ENCODE results near the gene YY2. TPM values are rescaled to one million over a fixed set of nuclear protein-coding genes. Genes with fewer than 3 reads are reported as not detected.
"Not testable (repeated sequence)": the region's sequence is repeated elsewhere in the genome, so short reads cannot be mapped to it uniquely, and the experiment has no call there.

The YY2 gene
- total RNA-seq, 4 donors from 2014 or later: 2.7 to 4.8 (median 3.1) TPM

DNA sequence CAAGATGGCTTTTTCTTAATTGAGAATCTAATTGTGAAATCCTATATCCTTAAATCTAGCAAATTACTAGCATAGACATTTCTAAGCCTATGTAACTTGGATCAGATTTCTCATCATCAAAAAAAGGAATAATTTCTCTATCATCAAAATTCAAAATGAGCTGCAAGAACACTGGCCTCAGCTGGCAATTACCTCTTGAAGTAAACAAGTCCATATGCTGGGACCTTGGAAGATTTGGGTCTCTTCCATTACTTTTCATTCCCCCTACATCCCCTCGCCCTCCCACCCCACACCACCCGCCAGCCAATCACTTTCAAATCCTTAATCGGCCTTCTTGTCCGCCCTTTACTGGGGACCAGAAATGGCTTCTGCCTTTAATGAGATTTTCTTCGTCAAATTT is 39.7 kb upstream of the YY2 start:
- TF ChIP-seq, protein P1, sequence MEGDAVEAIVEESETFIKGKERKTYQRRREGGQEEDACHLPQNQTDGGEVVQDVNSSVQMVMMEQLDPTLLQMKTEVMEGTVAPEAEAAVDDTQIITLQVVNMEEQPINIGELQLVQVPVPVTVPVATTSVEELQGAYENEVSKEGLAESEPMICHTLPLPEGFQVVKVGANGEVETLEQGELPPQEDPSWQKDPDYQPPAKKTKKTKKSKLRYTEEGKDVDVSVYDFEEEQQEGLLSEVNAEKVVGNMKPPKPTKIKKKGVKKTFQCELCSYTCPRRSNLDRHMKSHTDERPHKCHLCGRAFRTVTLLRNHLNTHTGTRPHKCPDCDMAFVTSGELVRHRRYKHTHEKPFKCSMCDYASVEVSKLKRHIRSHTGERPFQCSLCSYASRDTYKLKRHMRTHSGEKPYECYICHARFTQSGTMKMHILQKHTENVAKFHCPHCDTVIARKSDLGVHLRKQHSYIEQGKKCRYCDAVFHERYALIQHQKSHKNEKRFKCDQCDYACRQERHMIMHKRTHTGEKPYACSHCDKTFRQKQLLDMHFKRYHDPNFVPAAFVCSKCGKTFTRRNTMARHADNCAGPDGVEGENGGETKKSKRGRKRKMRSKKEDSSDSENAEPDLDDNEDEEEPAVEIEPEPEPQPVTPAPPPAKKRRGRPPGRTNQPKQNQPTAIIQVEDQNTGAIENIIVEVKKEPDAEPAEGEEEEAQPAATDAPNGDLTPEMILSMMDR (IDR thresholded peaks at IDR 0.05): no peak
- no peak for TF ChIP-seq POLR2A (IDR thresholded peaks at IDR 0.05)
- Histone ChIP-seq H3K4me3 (replicated peaks in 1 of 3) (no peak overlapping the region), H3K4me1 (no peaks in the 10 kb centered on the region), H3K9me3 (no peaks in the 10 kb centered on the region), H3K27ac (no peak overlapping the region), H3K27me3 (no peaks in the 10 kb centered on the region), H3K36me3 (no peaks in the 10 kb centered on the region)
- WGBS, 2 donors: 86 to 90% methylated on average over 5 of the region's 5 CpGs
- intact Hi-C loops (cut with DNase I): no loop called here
- no peak for DNase-seq

DNA sequence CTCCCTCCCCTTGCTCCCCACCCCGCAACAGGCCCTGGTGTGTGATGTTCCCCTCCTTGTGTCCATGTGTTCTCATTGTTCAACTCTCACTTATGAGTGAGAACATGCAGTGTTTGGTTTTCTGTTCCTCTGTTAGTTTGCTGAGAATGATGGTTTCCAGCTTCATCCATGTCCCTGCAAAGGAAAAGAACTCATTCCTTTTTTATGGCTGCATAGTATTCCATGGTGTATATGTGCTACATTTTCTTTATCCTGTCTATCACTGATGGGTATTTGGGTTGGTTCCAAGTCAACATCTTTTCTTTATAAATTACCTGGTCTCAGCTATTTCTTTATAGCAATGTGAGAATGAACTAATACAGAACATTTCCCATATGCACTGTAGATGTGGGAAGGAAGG is 35.6 kb upstream of the YY2 start:
- H3K9me3 ChIP-seq; H3K4me3 ChIP-seq (replicated peaks in 1 of 3); intact Hi-C loops (cut with DNase I); H3K27ac ChIP-seq; DNase-seq; H3K36me3 ChIP-seq; H3K4me1 ChIP-seq; H3K27me3 ChIP-seq: not testable (repeated sequence)
- 95 to 100% methylated on average over 1 of the region's 1 CpG for WGBS, 2 donors

GRCh38 chrX:21821875-21822274 is 33.9 kb upstream of the YY2 start:
- TF ChIP-seq, protein P1 (IDR thresholded peaks at IDR 0.05): no peak
- TF ChIP-seq POLR2A (IDR thresholded peaks at IDR 0.05): no peak
- 82 to 91% methylated on average over 3 of the region's 3 CpGs for WGBS, 2 donors
- Histone ChIP-seq H3K36me3 (no peaks in the 10 kb centered on the region), H3K4me1 (no peaks in the 10 kb centered on the region), H3K4me3 (replicated peaks in 1 of 3) (no peak overlapping the region), H3K27ac (no peak overlapping the region), H3K9me3 (no peaks in the 10 kb centered on the region), H3K27me3 (no peaks in the 10 kb centered on the region)
- intact Hi-C loops (cut with DNase I): no loop called here
- DNase-seq: no peak

- Histone ChIP-seq H3K4me1 (no peaks in the 10 kb centered on the region), H3K9me3 (no peaks in the 10 kb centered on the region), H3K36me3 (no peaks in the 10 kb centered on the region), H3K4me3 (replicated peaks in 1 of 3) (no peak overlapping the region), H3K27me3 (no peaks in the 10 kb centered on the region), H3K27ac (no peak overlapping the region)
- intact Hi-C loops (cut with DNase I): no loop called here
- WGBS, 2 donors: 80 to 93% methylated on average over 2 of the region's 2 CpGs
- TF ChIP-seq, protein P1 (IDR thresholded peaks at IDR 0.05): no peak
- TF ChIP-seq POLR2A (IDR thresholded peaks at IDR 0.05): no peak
- no peak for DNase-seq
Measured at GRCh38 chrX:21831496-21831895, 24.3 kb upstream of the YY2 start.

- Histone ChIP-seq H3K27ac (no peak overlapping the region), H3K36me3 (no peaks in the 10 kb centered on the region), H3K4me3 (replicated peaks in 1 of 3) (no peak overlapping the region), H3K4me1 (peaks cover 0 to 3% of the 10 kb centered on the region in 2 donors), H3K27me3 (no peaks in the 10 kb centered on the region), H3K9me3 (no peaks in the 10 kb centered on the region)
- no peak for DNase-seq
- WGBS, 2 donors: 47 to 54% methylated on average over 2 of the region's 2 CpGs
- TF ChIP-seq, protein P1 (IDR thresholded peaks at IDR 0.05): no peak
- no peak for TF ChIP-seq POLR2A (IDR thresholded peaks at IDR 0.05)
- intact Hi-C loops (cut with DNase I): no loop called here
Measured at GRCh38 chrX:21837056-21837455, 18.7 kb upstream of the YY2 start.

DNA sequence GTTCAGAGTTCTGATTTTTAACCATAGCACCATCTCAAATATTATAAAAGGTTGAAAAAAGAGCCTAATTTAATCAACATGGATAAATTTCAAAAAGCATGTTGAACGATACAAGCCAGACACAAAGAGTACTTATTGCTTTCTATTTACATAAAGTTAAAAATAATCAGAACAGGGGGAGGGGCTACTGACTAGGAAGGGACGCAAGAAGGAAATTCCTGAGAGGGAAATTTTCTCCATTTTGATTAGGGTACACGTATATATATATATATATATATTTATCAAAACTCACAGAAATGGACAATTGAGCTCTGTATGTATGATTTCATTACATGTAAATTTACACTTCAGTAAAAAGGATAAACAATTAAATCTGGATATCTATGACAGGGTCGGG is 16.9 kb upstream of the YY2 start:
- H3K4me1 ChIP-seq: peaks cover 0 to 3% of the 10 kb centered on the region in 2 donors
- WGBS, 2 donors: 4 to 15% methylated on average over 4 of the region's 4 CpGs
- H3K36me3 ChIP-seq: no peaks in the 10 kb centered on the region
- DNase-seq: no peak
- H3K9me3 ChIP-seq: no peaks in the 10 kb centered on the region
- H3K4me3 ChIP-seq (replicated peaks in 1 of 3): peak overlapping the region in 2 of 3 donors; percentile 42 to 55
- intact Hi-C loops (cut with DNase I): no loop called here
- peak overlapping the region; percentile 62 to 80 (median 65) for H3K27ac ChIP-seq
- TF ChIP-seq, protein P1 (IDR thresholded peaks at IDR 0.05): no peak
- TF ChIP-seq POLR2A (IDR thresholded peaks at IDR 0.05): no peak
- no peaks in the 10 kb centered on the region for H3K27me3 ChIP-seq

Data from thyroid gland (tissue), 4 donors.